ENCODE results near the gene UBXN2A.

UBXN2A gene

DNA sequence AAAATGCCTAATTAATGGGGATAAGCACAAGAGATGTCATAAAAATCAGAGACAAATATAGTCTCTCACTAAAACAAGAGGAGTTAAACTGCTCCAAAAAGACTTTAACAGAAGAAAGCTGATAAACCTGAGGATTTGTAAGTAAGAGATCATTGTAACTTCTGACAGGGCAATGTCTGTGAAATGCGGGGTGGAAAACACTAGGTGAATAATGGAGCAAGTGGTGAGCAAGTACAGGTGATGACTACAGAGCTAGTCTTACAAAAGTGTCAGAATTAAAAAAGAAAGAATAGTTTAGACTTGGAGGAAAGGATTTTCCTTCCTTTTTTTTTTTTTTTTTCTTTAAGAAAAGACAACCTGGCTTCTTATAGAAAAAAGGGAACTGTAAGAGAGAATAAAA, 36.0 kb upstream of the UBXN2A start:
- Histone ChIP-seq H3K4me3 (ENCODE audit: low read depth in 1 of 2, low read length in 1 of 2) (no peak overlapping the region), H3K27me3 (no peaks in the 10 kb centered on the region), H3K4me1 (ENCODE audit: control insufficient read depth in 1 of 2, insufficient read depth in 1 of 2, low read depth in 1 of 2, low read length in 1 of 2) (peaks cover 9 to 12% of the 10 kb centered on the region in 2 experiments), H3K27ac (no peak overlapping the region), H3K9me3 (no peaks in the 10 kb centered on the region), H3K36me3 (no peaks in the 10 kb centered on the region)
- TF ChIP-seq, protein P1, sequence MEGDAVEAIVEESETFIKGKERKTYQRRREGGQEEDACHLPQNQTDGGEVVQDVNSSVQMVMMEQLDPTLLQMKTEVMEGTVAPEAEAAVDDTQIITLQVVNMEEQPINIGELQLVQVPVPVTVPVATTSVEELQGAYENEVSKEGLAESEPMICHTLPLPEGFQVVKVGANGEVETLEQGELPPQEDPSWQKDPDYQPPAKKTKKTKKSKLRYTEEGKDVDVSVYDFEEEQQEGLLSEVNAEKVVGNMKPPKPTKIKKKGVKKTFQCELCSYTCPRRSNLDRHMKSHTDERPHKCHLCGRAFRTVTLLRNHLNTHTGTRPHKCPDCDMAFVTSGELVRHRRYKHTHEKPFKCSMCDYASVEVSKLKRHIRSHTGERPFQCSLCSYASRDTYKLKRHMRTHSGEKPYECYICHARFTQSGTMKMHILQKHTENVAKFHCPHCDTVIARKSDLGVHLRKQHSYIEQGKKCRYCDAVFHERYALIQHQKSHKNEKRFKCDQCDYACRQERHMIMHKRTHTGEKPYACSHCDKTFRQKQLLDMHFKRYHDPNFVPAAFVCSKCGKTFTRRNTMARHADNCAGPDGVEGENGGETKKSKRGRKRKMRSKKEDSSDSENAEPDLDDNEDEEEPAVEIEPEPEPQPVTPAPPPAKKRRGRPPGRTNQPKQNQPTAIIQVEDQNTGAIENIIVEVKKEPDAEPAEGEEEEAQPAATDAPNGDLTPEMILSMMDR (IDR thresholded peaks at IDR 0.05): no peak

DNA sequence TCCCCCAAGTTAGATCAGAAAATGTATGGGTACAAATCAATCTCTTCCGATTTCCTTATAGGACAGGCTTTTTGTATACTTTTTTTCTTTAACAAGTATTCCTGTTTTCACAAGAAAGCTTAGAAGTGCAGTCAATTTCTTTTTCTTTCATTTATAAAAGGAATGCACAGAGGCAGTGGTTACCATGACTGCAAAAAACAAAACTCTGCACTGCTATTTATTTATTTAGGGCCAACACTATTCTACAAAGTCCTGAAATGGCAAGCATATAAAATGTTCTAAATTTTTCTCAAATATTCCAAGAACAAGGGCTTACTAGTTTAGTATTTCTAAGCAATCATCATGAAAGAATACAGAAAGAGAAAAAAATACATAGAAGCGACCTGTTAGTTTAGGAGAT, 35.6 kb upstream of the UBXN2A start:
- Histone ChIP-seq H3K4me1 (ENCODE audit: control insufficient read depth in 1 of 2, insufficient read depth in 1 of 2, low read depth in 1 of 2, low read length in 1 of 2) (peaks cover 9 to 12% of the 10 kb centered on the region in 2 experiments), H3K4me3 (ENCODE audit: low read depth in 1 of 2, low read length in 1 of 2) (no peak overlapping the region), H3K9me3 (no peaks in the 10 kb centered on the region), H3K36me3 (no peaks in the 10 kb centered on the region), H3K27ac (no peak overlapping the region), H3K27me3 (no peaks in the 10 kb centered on the region)
- TF ChIP-seq, protein P1 (IDR thresholded peaks at IDR 0.05): no peak

DNA sequence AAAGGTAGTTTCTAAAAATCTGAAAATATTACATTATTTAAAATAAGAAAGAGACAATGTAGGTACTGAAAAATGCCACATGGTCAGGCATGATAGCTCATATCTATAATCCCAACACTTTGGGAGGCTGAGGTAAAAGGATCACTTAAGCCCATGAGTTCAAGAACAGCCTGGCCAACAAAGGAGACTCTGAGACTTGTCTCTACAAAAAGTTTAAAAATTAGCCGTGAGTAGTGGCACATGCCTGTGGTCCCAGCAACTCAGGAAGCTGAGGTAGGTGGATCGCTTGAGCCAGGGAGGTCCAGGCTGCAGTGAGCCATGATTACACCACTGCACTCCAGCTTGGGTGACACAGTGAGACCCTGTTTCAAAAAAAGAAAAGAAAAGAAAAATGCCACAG, 35.1 kb upstream of the UBXN2A start:
- peaks cover 9 to 12% of the 10 kb centered on the region in 2 experiments for H3K4me1 ChIP-seq (ENCODE audit: control insufficient read depth in 1 of 2, insufficient read depth in 1 of 2, low read depth in 1 of 2, low read length in 1 of 2)
- no peaks in the 10 kb centered on the region for H3K36me3 ChIP-seq
- H3K27ac ChIP-seq: no peak overlapping the region
- H3K27me3 ChIP-seq: no peaks in the 10 kb centered on the region
- no peak overlapping the region for H3K4me3 ChIP-seq (ENCODE audit: low read depth in 1 of 2, low read length in 1 of 2)
- TF ChIP-seq, protein P1 (IDR thresholded peaks at IDR 0.05): no peak
- H3K9me3 ChIP-seq: no peaks in the 10 kb centered on the region

DNA sequence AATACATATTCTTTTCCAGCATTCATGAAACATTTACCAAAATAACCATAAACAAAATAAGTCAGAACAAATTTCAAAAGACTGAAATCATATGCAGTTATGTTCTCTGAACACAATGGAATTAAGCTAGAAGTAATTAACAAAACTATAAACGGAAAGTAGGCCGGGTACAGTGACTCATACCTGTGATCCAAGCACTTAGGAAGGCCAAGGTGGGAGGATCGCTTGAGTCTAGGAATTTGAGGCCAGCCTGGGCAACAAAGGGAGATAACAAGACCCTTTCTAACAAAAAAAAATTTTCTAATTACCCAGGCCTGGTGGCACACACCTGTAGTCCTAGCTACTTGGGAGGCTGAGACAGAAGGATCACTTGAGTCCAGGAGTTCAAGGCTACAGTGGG, 28.2 kb upstream of the UBXN2A start:
- H3K27me3 ChIP-seq: no peaks in the 10 kb centered on the region
- no peaks in the 10 kb centered on the region for H3K9me3 ChIP-seq
- no peaks in the 10 kb centered on the region for H3K4me1 ChIP-seq (ENCODE audit: control insufficient read depth in 1 of 2, insufficient read depth in 1 of 2, low read depth in 1 of 2, low read length in 1 of 2)
- no peak overlapping the region for H3K27ac ChIP-seq
- no peaks in the 10 kb centered on the region for H3K36me3 ChIP-seq
- TF ChIP-seq, protein P1 (IDR thresholded peaks at IDR 0.05): no peak
- no peak overlapping the region for H3K4me3 ChIP-seq (ENCODE audit: low read depth in 1 of 2, low read length in 1 of 2)

DNA sequence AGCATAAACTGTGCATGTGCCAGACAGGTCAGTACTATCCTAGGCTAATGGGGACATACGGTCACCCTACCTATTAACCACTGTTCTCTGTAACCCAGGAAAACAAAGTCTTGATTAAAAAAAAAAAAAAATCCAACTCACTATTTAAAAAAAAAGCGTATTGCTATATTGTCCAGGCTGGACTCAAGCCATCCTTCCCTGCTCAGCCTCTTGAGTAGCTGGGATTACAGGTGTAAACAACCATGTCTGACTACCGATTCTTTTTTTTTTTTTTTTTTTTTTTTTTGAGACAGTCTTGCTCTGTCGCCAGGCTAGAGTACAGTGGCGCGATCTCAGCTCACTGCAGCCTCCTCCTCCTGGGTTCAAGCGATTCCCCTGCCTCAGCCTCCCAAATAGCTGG, 24.9 kb upstream of the UBXN2A start:
- Histone ChIP-seq H3K27ac (no peak overlapping the region), H3K9me3 (no peaks in the 10 kb centered on the region), H3K4me3 (ENCODE audit: low read depth in 1 of 2, low read length in 1 of 2) (no peak overlapping the region), H3K27me3 (no peaks in the 10 kb centered on the region), H3K4me1 (ENCODE audit: control insufficient read depth in 1 of 2, insufficient read depth in 1 of 2, low read depth in 1 of 2, low read length in 1 of 2) (no peaks in the 10 kb centered on the region), H3K36me3 (no peaks in the 10 kb centered on the region)
- TF ChIP-seq, protein P1 (IDR thresholded peaks at IDR 0.05): no peak
